AG20443 (cell line): Measurements from ENCODE around the gene C2CD4A.
A peak's percentile ranks its signal among the peaks of the same experiment; 100 is the strongest.

Source experiments
- DNase-seq: peaks from one replicate; pipeline ENCODE4 v3.0.0; 2012; ENCODE audit warnings: low spot score, mixed read lengths

C2CD4A gene

GRCh38 chr15:62103431-62103830 is 36.7 kb downstream of the C2CD4A start:
- DNase-seq = no peak

GRCh38 chr15:62104401-62104800 is 37.6 kb downstream of the C2CD4A start:
- no peak for DNase-seq

- no peak for DNase-seq
Observed at GRCh38 chr15:62104846-62105245, 38.1 kb downstream of the C2CD4A start.

GRCh38 chr15:62105266-62105665 is 38.5 kb downstream of the C2CD4A start:
- DNase-seq = no peak

GRCh38 chr15:62106096-62106495 is 39.3 kb downstream of the C2CD4A start:
- DNase-seq = no peak

GRCh38 chr15:62107571-62108121 is 40.9 kb downstream of the C2CD4A start:
- no peak for DNase-seq

- DNase-seq = no peak
Observed at GRCh38 chr15:62108411-62108810, 41.6 kb downstream of the C2CD4A start.

- DNase-seq = no peak
Observed at GRCh38 chr15:62109437-62109836, 42.7 kb downstream of the C2CD4A start.

- peak; percentile 63 for DNase-seq
Observed at GRCh38 chr15:62109982-62110851, 43.4 kb downstream of the C2CD4A start.

- DNase-seq = no peak
Observed at GRCh38 chr15:62112081-62112480, 45.3 kb downstream of the C2CD4A start.

- DNase-seq = peak; percentile 86
Observed at GRCh38 chr15:62112616-62113593, 46.1 kb downstream of the C2CD4A start.

- no peak for DNase-seq
Observed at GRCh38 chr15:62115847-62116246, 49.1 kb downstream of the C2CD4A start.

- DNase-seq = no peak
Observed at GRCh38 chr15:62118520-62119226, 51.9 kb downstream of the C2CD4A start.

GRCh38 chr15:62119227-62119864 is 52.6 kb downstream of the C2CD4A start:
- peak; percentile 87 for DNase-seq

GRCh38 chr15:62119874-62120273 is 53.1 kb downstream of the C2CD4A start:
- DNase-seq = no peak
